HepG2 (cell line): ENCODE measurements around the gene IQCM. TPM values are rescaled to one million over a fixed set of nuclear protein-coding genes. Genes with fewer than 3 reads are reported as not detected.

ENCODE experiments used
- ATAC-seq: fragments of 200-7000 bp; cut with Tn5 transposase; 3 replicates; pipeline ENCODE4 v1.9.1; 2020; ENCODE audit warnings: mild to moderate bottlenecking, moderate library complexity
- BruUV-seq: library from RNA; stranded (reverse); fragments of 400-500 nt; replicated peaks from 2 replicates; lab custom pipeline; 2021; lab: Mats Ljungman, UMichigan
- CTCF ChIA-PET: fragments of 300-600 bp; formaldehyde crosslinking; extraction: SDS; loops from one replicate; lab custom pipeline; 2021; ENCODE audit warnings: low total read pairs, inconsistent platforms, low intra/inter-chr PET ratio; lab: Yijun Ruan, JAX
- POLR2A ChIA-PET: fragments of 350-600 bp; sonication (Branson Sonifier 250); formaldehyde crosslinking; loops from one replicate; lab custom pipeline; 2020; ENCODE audit warnings: antibody characterized with exemption, inconsistent platforms; lab: Yijun Ruan, JAX
- DNase-seq: peaks from one replicate; pipeline ENCODE4 v3.0.0-alpha.2; 2015; ENCODE audit warnings: low spot score
- FAIRE-seq: peaks from 3 replicates; lab custom pipeline; 2011; peaks lifted over from hg19 to GRCh38; lab: Jason Lieb, UNC
- H2AFZ ChIP-seq: one replicate; pipeline ENCODE4 v1.6.1; 2011; ENCODE audit warnings: low read length, inconsistent platforms
- H3K27ac ChIP-seq: fragments of 300-600 bp; 3 replicates; pipeline ENCODE4 v1.8.0; 2011; ENCODE audit warnings: mixed run types, mild to moderate bottlenecking, mixed read lengths, low read length, inconsistent platforms; ENCODE audit not compliant: insufficient read depth; ENCODE audit errors: extremely low read length
- H3K27me3 ChIP-seq, 2 experiments: fragments of 200-600 bp in 1 of 2; 2 replicates in 1 of 2; 3 replicates in 1 of 2; pipeline versions ENCODE4 v1.6.0 to v1.8.0; 2011; ENCODE audit warnings: low read length in 2 of 2, mild to moderate bottlenecking in 2 of 2, moderate library complexity in 2 of 2, inconsistent platforms in 1 of 2; ENCODE audit not compliant: insufficient read depth in 2 of 2, control insufficient read depth in 1 of 2
- H3K36me3 ChIP-seq, 2 experiments: fragments of 200-600 bp in 1 of 2; replicated peaks in 1 of 2; 2 replicates in 1 of 2; 3 replicates in 1 of 2; pipeline versions ENCODE4 v1.5.1 to v1.8.0; 2011; ENCODE audit warnings: low read length in 2 of 2, inconsistent platforms in 1 of 2; ENCODE audit not compliant: insufficient read depth in 2 of 2, control insufficient read depth in 1 of 2
- H3K4me1 ChIP-seq: 2 replicates; pipeline ENCODE4 v1.5.1; 2012; ENCODE audit warnings: low read length, inconsistent platforms; ENCODE audit not compliant: insufficient read depth
- H3K4me2 ChIP-seq: 2 replicates; pipeline ENCODE4 v1.6.0; 2011; ENCODE audit warnings: low read depth, low read length, inconsistent platforms
- H3K4me3 ChIP-seq, 3 experiments: fragments of 200-600 bp in 1 of 3; sonication (generic), shearing (Covaris generic) in 1 of 3; replicated peaks in 1 of 3; 2 replicates each; pipeline ENCODE4 v1.5.1; 2011 to 2016; ENCODE audit warnings: low read length in 3 of 3, inconsistent platforms in 2 of 3, low read depth in 2 of 3, mild to moderate bottlenecking in 2 of 3, control low read depth in 1 of 3, mixed read lengths in 1 of 3; ENCODE audit not compliant: insufficient read depth in 1 of 3
- H3K79me2 ChIP-seq: one replicate; pipeline ENCODE4 v1.6.1; 2011; ENCODE audit warnings: low read length, inconsistent platforms; ENCODE audit not compliant: insufficient read depth
- H3K9ac ChIP-seq: 2 replicates; pipeline ENCODE4 v1.6.0; 2011; ENCODE audit warnings: mild to moderate bottlenecking, low read depth, low read length, inconsistent platforms; ENCODE audit not compliant: insufficient read depth
- H3K9me3 ChIP-seq: 2 replicates; pipeline ENCODE4 v1.5.1; 2012; ENCODE audit warnings: mild to moderate bottlenecking, low read length
- H4K20me1 ChIP-seq: 2 replicates; pipeline ENCODE4 v1.6.0; 2011; ENCODE audit warnings: inconsistent platforms, mild to moderate bottlenecking, low read length, moderate library complexity; ENCODE audit not compliant: insufficient read depth
- FOXJ3 ChIP-seq: sonication (generic); formaldehyde crosslinking; IDR thresholded peaks from 2 replicates; pipeline ENCODE4 v1.4.0; 2020; ENCODE audit warnings: missing genetic modification reagents, mild to moderate bottlenecking, borderline replicate concordance
- JUNB ChIP-seq: sonication (generic); formaldehyde crosslinking; IDR thresholded peaks from 2 replicates; pipeline ENCODE4 v1.8.0; 2022; ENCODE audit warnings: missing genetic modification reagents, mild to moderate bottlenecking, borderline replicate concordance
- ZNF143 ChIP-seq: sonication (generic); formaldehyde crosslinking; IDR thresholded peaks from 2 replicates; pipeline ENCODE4 v1.4.0; 2020; ENCODE audit warnings: missing genetic modification reagents
- ZNF44 ChIP-seq: sonication (generic); formaldehyde crosslinking; IDR thresholded peaks from 2 replicates; pipeline ENCODE4 v1.5.1; 2020; ENCODE audit warnings: mild to moderate bottlenecking, missing genetic modification reagents
- WGBS: methylation state at CpG from one replicate; pipeline ENCODE4 v1.1.6; 2017; ENCODE audit warnings: low lambda C conversion rate; 5-methylcytosine and 5-hydroxymethylcytosine counted together
- in situ Hi-C: cut with HindIII; loops from 2 replicates; pipeline ENCODE4 v1.10.0; 2017; ENCODE audit warnings: low pct_unique_long_range_greater_than_20kb; ENCODE audit not compliant: extremely low pct_ligation_motif_present
- intact Hi-C: fragments of 100-400 bp; cut with micrococcal nuclease; formaldehyde crosslinking; loops from one replicate; pipeline ENCODE4 v1.10.0; 2022; ENCODE audit not compliant: unreplicated experiment
- polyA plus RNA-seq, 8 experiments: library from polyadenylated mRNA; depleted of rRNA in 3 of 8; stranded (reverse) in 7 of 8; unstranded in 1 of 8; fragments of >200 nt; fragmentation: Illumina TruSeq in 4 of 8; extraction: Trizol in 4 of 8; gene quantifications; 2 replicates each; pipeline versions ENCODE4 v1.2.1 to v1.2.3, GENCODE V29; 2011 to 2016; ENCODE audit warnings: low read depth in 4 of 8, missing spikeins in 1 of 8, mixed read lengths in 1 of 8; ENCODE audit not compliant: insufficient read depth in 1 of 8
- total RNA-seq, 5 experiments: library from RNA; depleted of rRNA; stranded (reverse); fragments of >200 nt; fragmentation: Illumina TruSeq; extraction: Trizol; gene quantifications; 2 replicates each; pipeline ENCODE4 v1.2.3, GENCODE V29; 2016; ENCODE audit warnings: low read depth in 1 of 5
- TF ChIP-seq, protein P1 (sequence below): sonication (generic); formaldehyde crosslinking; IDR thresholded peaks from 2 replicates; pipeline ENCODE4 v1.9.0; 2021; ENCODE audit warnings: mild to moderate bottlenecking, missing genetic modification reagents
- TF ChIP-seq, protein P2 (sequence below), 2 experiments: sonication (generic) in 1 of 2; formaldehyde crosslinking in 1 of 2; IDR thresholded peaks; 2 replicates each; pipeline versions ENCODE4 v1.5.1 to v1.6.1; 2011 to 2020; ENCODE audit warnings: borderline replicate concordance in 1 of 2, low read depth in 1 of 2, low read length in 1 of 2, mild to moderate bottlenecking in 1 of 2, missing genetic modification reagents in 1 of 2, moderate library complexity in 1 of 2

IQCM gene
- total and polyA plus RNA-seq, 2 of the 13 experiments (the other 11 are each of a cell fraction or from before 2014, with no cell fraction given): not detected

DNA sequence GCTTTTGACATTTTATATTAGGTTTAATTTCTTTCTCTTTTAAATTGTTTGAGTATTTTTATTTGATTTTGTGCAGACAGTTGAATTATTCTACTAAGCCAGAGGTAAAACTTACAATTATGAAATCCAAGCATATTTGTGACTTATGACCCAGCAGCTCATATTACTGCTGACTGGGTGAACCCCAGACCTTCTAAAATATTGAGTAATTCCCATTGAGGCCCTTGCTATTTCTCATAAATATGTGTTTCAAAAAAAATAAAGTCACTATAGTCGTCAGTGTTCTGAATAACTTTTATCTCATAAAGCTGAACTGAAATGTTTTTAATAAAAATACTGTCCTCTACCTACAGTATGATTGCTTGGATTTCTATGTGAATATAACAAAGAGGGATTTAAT, 303.1 kb downstream of the IQCM start:
- TF ChIP-seq ZNF143 (CRISPR knock-in tag) (no peak), FOXJ3 (CRISPR knock-in tag) (no peak), JUNB (CRISPR knock-in tag) (no peak), ZNF44 (CRISPR knock-in tag) (no peak)
- TF ChIP-seq, protein P1, sequence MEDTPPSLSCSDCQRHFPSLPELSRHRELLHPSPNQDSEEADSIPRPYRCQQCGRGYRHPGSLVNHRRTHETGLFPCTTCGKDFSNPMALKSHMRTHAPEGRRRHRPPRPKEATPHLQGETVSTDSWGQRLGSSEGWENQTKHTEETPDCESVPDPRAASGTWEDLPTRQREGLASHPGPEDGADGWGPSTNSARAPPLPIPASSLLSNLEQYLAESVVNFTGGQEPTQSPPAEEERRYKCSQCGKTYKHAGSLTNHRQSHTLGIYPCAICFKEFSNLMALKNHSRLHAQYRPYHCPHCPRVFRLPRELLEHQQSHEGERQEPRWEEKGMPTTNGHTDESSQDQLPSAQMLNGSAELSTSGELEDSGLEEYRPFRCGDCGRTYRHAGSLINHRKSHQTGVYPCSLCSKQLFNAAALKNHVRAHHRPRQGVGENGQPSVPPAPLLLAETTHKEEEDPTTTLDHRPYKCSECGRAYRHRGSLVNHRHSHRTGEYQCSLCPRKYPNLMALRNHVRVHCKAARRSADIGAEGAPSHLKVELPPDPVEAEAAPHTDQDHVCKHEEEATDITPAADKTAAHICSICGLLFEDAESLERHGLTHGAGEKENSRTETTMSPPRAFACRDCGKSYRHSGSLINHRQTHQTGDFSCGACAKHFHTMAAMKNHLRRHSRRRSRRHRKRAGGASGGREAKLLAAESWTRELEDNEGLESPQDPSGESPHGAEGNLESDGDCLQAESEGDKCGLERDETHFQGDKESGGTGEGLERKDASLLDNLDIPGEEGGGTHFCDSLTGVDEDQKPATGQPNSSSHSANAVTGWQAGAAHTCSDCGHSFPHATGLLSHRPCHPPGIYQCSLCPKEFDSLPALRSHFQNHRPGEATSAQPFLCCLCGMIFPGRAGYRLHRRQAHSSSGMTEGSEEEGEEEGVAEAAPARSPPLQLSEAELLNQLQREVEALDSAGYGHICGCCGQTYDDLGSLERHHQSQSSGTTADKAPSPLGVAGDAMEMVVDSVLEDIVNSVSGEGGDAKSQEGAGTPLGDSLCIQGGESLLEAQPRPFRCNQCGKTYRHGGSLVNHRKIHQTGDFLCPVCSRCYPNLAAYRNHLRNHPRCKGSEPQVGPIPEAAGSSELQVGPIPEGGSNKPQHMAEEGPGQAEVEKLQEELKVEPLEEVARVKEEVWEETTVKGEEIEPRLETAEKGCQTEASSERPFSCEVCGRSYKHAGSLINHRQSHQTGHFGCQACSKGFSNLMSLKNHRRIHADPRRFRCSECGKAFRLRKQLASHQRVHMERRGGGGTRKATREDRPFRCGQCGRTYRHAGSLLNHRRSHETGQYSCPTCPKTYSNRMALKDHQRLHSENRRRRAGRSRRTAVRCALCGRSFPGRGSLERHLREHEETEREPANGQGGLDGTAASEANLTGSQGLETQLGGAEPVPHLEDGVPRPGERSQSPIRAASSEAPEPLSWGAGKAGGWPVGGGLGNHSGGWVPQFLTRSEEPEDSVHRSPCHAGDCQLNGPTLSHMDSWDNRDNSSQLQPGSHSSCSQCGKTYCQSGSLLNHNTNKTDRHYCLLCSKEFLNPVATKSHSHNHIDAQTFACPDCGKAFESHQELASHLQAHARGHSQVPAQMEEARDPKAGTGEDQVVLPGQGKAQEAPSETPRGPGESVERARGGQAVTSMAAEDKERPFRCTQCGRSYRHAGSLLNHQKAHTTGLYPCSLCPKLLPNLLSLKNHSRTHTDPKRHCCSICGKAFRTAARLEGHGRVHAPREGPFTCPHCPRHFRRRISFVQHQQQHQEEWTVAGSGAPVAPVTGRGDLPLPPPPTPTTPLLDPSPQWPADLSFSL: no peak
- TF ChIP-seq, protein P2, sequence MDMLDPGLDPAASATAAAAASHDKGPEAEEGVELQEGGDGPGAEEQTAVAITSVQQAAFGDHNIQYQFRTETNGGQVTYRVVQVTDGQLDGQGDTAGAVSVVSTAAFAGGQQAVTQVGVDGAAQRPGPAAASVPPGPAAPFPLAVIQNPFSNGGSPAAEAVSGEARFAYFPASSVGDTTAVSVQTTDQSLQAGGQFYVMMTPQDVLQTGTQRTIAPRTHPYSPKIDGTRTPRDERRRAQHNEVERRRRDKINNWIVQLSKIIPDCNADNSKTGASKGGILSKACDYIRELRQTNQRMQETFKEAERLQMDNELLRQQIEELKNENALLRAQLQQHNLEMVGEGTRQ (IDR thresholded peaks at IDR 0.05; ENCODE audit: low read depth, low read length): no peak
- TF ChIP-seq, protein P2 (CRISPR knock-in tag; IDR thresholded peaks at IDR 0.05; ENCODE audit: borderline replicate concordance): no peak
- TF ChIP-seq, all 625 proteins: peak for 0
- POLR2A ChIA-PET: no interaction called here

More for the DNA sequence above, 303.1 kb downstream of the IQCM start:
- ATAC-seq (no peak), FAIRE-seq (no peak), DNase-seq (no peak)
- CTCF ChIA-PET: no interaction called here
- in situ Hi-C loops: no loop called here
- no TSS peak for BruUV-seq
- Histone ChIP-seq H3K27me3 (no peaks in the 10 kb centered on the region), H3K4me3 (no peak overlapping the region), H3K36me3 (no peaks in the 10 kb centered on the region), H4K20me1 (no peaks in the 10 kb centered on the region), H3K27ac (no peak overlapping the region), H3K79me2 (no peaks in the 10 kb centered on the region), H3K9me3 (peaks cover 81% of the 10 kb centered on the region), H2AFZ (no peak overlapping the region), H3K4me2 (no peak overlapping the region), H3K4me1 (no peaks in the 10 kb centered on the region), H3K9ac (no peak overlapping the region)
- intact Hi-C loops: no loop called here
- WGBS: 0% methylated on average over 1 of the region's 1 CpG
